H1 (cell line): ENCODE data around the gene NELL1. TPM values are rescaled to one million over a fixed set of nuclear protein-coding genes. Genes with fewer than 3 reads are reported as not detected.

Experiments
- CTCF ChIA-PET: fragments of 300-600 bp; sonication (Branson Sonifier 250); formaldehyde crosslinking; loops from one replicate; lab custom pipeline; 2021; ENCODE audit not compliant: partially characterized antibody; lab: Charles Lee
- POLR2A ChIA-PET: fragments of 300-600 bp; sonication (Branson Sonifier 250); formaldehyde crosslinking; loops from one replicate; lab custom pipeline; 2021; ENCODE audit warnings: inconsistent platforms; ENCODE audit not compliant: partially characterized antibody; lab: Charles Lee
- DNase-seq, 2 experiments: peaks; one replicate each; pipeline versions ENCODE4 v3.0.0 to v3.0.0-alpha.2; 2010 to 2022; ENCODE audit warnings: low spot score in 2 of 2, low read depth in 1 of 2, mixed read lengths in 1 of 2
- FAIRE-seq: peaks from 2 replicates; lab custom pipeline; 2011; peaks lifted over from hg19 to GRCh38; lab: Jason Lieb, UNC
- H2AFZ ChIP-seq: 2 replicates; pipeline ENCODE4 v1.8.1; 2012; ENCODE audit warnings: low read length, inconsistent platforms
- H2AK5ac ChIP-seq: 2 replicates; pipeline ENCODE4 v1.6.1; 2013; ENCODE audit warnings: low read depth, low read length
- H2BK120ac ChIP-seq: replicated peaks from 2 replicates; pipeline ENCODE3; 2013; ENCODE audit warnings: low read depth, low read length, inconsistent platforms
- H2BK12ac ChIP-seq: 2 replicates; pipeline ENCODE4 v1.6.1; 2013; ENCODE audit warnings: low read depth, low read length
- H2BK15ac ChIP-seq: 2 replicates; pipeline ENCODE4 v1.6.1; 2013; ENCODE audit warnings: low read length
- H2BK20ac ChIP-seq: 2 replicates; pipeline ENCODE4 v1.6.1; 2013; ENCODE audit warnings: low read length
- H2BK5ac ChIP-seq: 2 replicates; pipeline ENCODE4 v1.6.1; 2013; ENCODE audit warnings: low read depth, low read length
- H3K14ac ChIP-seq: 2 replicates; pipeline ENCODE4 v1.6.1; 2013; ENCODE audit warnings: inconsistent platforms; ENCODE audit not compliant: insufficient read length
- H3K18ac ChIP-seq: 2 replicates; pipeline ENCODE4 v1.6.1; 2013; ENCODE audit warnings: low read length; ENCODE audit errors: extremely low read depth
- H3K23ac ChIP-seq: 2 replicates; pipeline ENCODE4 v1.6.1; 2013; ENCODE audit warnings: inconsistent platforms; ENCODE audit not compliant: insufficient read length
- H3K23me2 ChIP-seq: 2 replicates; pipeline ENCODE4 v1.6.1; 2013; ENCODE audit warnings: low read depth, low read length
- H3K27ac ChIP-seq: 2 replicates; pipeline ENCODE4 v1.6.1; 2011; ENCODE audit warnings: low read depth, low read length, inconsistent platforms
- H3K27me3 ChIP-seq, 4 experiments: replicated peaks in 1 of 4; 1 replicate in 1 of 4; 2 replicates in 3 of 4; pipeline versions ENCODE4 v1.6.1 to v1.8.1; 2011 to 2013; ENCODE audit warnings: low read length in 3 of 4, mild to moderate bottlenecking in 3 of 4, inconsistent platforms in 2 of 4, mixed read lengths in 2 of 4, moderate library complexity in 1 of 4; ENCODE audit not compliant: control insufficient read depth in 3 of 4, insufficient read depth in 3 of 4; ENCODE audit errors: extremely low read depth in 1 of 4
- H3K36me3 ChIP-seq, 4 experiments: 2 replicates each; pipeline versions ENCODE4 v1.6.1 to v1.8.1; 2011 to 2013; ENCODE audit warnings: mild to moderate bottlenecking in 4 of 4, low read length in 3 of 4, moderate library complexity in 2 of 4, control low read depth in 1 of 4, inconsistent platforms in 1 of 4; ENCODE audit not compliant: insufficient read depth in 4 of 4, control insufficient read depth in 2 of 4
- H3K4ac ChIP-seq: replicated peaks from 2 replicates; pipeline ENCODE3; 2013; ENCODE audit warnings: low read length, low read depth, mixed read lengths, inconsistent platforms; ENCODE audit not compliant: insufficient read length
- H3K4me1 ChIP-seq, 4 experiments: replicated peaks in 1 of 4; 1 replicate in 1 of 4; 2 replicates in 3 of 4; pipeline versions ENCODE4 v1.6.1 to v1.8.1; 2011 to 2013; ENCODE audit warnings: low read length in 3 of 4, inconsistent platforms in 2 of 4, mixed read lengths in 1 of 4; ENCODE audit not compliant: insufficient read depth in 4 of 4, control insufficient read depth in 3 of 4
- H3K4me2 ChIP-seq, 2 experiments: 2 replicates each; pipeline versions ENCODE4 v1.6.1 to v1.8.1; 2011 to 2013; ENCODE audit warnings: low read depth in 2 of 2, low read length in 2 of 2, control low read depth in 1 of 2, inconsistent platforms in 1 of 2, mild to moderate bottlenecking in 1 of 2; ENCODE audit not compliant: insufficient read depth in 1 of 2
- H3K4me3 ChIP-seq, 4 experiments: fragments of 200-600, 300-600 bp in 1 of 4; sonication (generic), shearing (Covaris generic), sonication (Bioruptor Twin) in 1 of 4; 2 replicates each; pipeline versions ENCODE4 v1.5.1 to v1.8.1; 2011 to 2016; ENCODE audit warnings: low read length in 4 of 4, low read depth in 3 of 4, control low read depth in 2 of 4, inconsistent platforms in 2 of 4, mild to moderate bottlenecking in 2 of 4, mixed read lengths in 1 of 4, moderate library complexity in 1 of 4; ENCODE audit not compliant: insufficient read depth in 2 of 4; ENCODE audit errors: extremely low read depth in 1 of 4
- H3K56ac ChIP-seq: replicated peaks from 2 replicates; pipeline ENCODE3; 2013; ENCODE audit warnings: low read depth, mild to moderate bottlenecking, mixed read lengths, low read length, inconsistent platforms; ENCODE audit not compliant: insufficient read length
- H3K79me1 ChIP-seq: 2 replicates; pipeline ENCODE4 v1.6.1; 2013; ENCODE audit warnings: low read depth, low read length, control low read depth
- H3K79me2 ChIP-seq, 2 experiments: 2 replicates each; pipeline versions ENCODE4 v1.6.1 to v1.8.1; 2012 to 2013; ENCODE audit warnings: low read length in 2 of 2, mild to moderate bottlenecking in 2 of 2, inconsistent platforms in 1 of 2; ENCODE audit not compliant: insufficient read depth in 2 of 2, control insufficient read depth in 1 of 2
- H3K9ac ChIP-seq, 4 experiments: replicated peaks in 1 of 4; 1 replicate in 1 of 4; 2 replicates in 3 of 4; pipeline versions ENCODE4 v1.6.1 to v1.8.1; 2011 to 2013; ENCODE audit warnings: low read depth in 3 of 4, low read length in 3 of 4, control low read depth in 2 of 4, mild to moderate bottlenecking in 2 of 4, moderate library complexity in 2 of 4, inconsistent platforms in 1 of 4; ENCODE audit errors: extremely low read depth in 1 of 4
- H3K9me3 ChIP-seq, 2 experiments: 2 replicates each; pipeline versions ENCODE4 v1.6.1 to v1.8.1; 2012 to 2013; ENCODE audit warnings: mild to moderate bottlenecking in 2 of 2, moderate library complexity in 2 of 2, control low read depth in 1 of 2, inconsistent platforms in 1 of 2, low read depth in 1 of 2, low read length in 1 of 2, mixed read lengths in 1 of 2; ENCODE audit not compliant: insufficient read depth in 2 of 2
- H4K20me1 ChIP-seq, 2 experiments: replicated peaks in 1 of 2; 2 replicates each; pipeline versions ENCODE3 to v1.8.1; 2011 to 2013; ENCODE audit warnings: inconsistent platforms in 2 of 2, low read length in 2 of 2, mild to moderate bottlenecking in 1 of 2; ENCODE audit not compliant: insufficient read depth in 2 of 2, control insufficient read depth in 1 of 2
- H4K5ac ChIP-seq: 2 replicates; pipeline ENCODE4 v1.6.1; 2013; ENCODE audit warnings: low read length, low read depth, mixed read lengths, inconsistent platforms; ENCODE audit not compliant: insufficient read length
- H4K8ac ChIP-seq: 2 replicates; pipeline ENCODE4 v1.8.0; 2013; ENCODE audit warnings: mild to moderate bottlenecking, moderate library complexity, low read length, inconsistent platforms; ENCODE audit not compliant: insufficient read depth; ENCODE audit errors: extremely low read depth
- H4K91ac ChIP-seq: replicated peaks from 2 replicates; pipeline ENCODE3; 2013; ENCODE audit warnings: low read length, mixed read lengths, inconsistent platforms; ENCODE audit not compliant: insufficient read length
- BRCA1 ChIP-seq: IDR thresholded peaks from 2 replicates; pipeline ENCODE4 v1.6.1; 2012; ENCODE audit warnings: low read depth, low read length, improper control_type of control experiment
- CTBP2 ChIP-seq: IDR thresholded peaks from 2 replicates; pipeline ENCODE4 v1.7.0; 2011; ENCODE audit warnings: borderline replicate concordance, mild to moderate bottlenecking, moderate library complexity, mixed read lengths, low read length; ENCODE audit not compliant: insufficient read depth, insufficient read length
- GABPA ChIP-seq: IDR thresholded peaks from 2 replicates; pipeline ENCODE4 v1.6.1; 2011; ENCODE audit warnings: mild to moderate bottlenecking, low read length, moderate library complexity, borderline replicate concordance; ENCODE audit not compliant: insufficient read depth
- GTF2F1 ChIP-seq: IDR thresholded peaks from 2 replicates; pipeline ENCODE4 v1.6.1; 2012; ENCODE audit warnings: low read depth, low read length, improper control_type of control experiment, borderline replicate concordance
- HDAC2 ChIP-seq, 2 experiments: fragments of 300-600 bp in 1 of 2; sonication (generic) in 1 of 2; IDR thresholded peaks; 2 replicates each; pipeline ENCODE4 v1.6.1; 2011 to 2012; ENCODE audit warnings: low read depth in 2 of 2, low read length in 2 of 2, mild to moderate bottlenecking in 2 of 2, moderate library complexity in 2 of 2, borderline replicate concordance in 1 of 2, inconsistent platforms in 1 of 2
- JUN ChIP-seq: IDR thresholded peaks from 2 replicates; pipeline ENCODE4 v1.6.1; 2011; ENCODE audit warnings: low read depth, mild to moderate bottlenecking, improper control_type of control experiment, low read length
- MAFK ChIP-seq: IDR thresholded peaks from 2 replicates; pipeline ENCODE4 v1.6.1; 2012; ENCODE audit warnings: low read depth, mild to moderate bottlenecking, improper control_type of control experiment, low read length
- POLR2AphosphoS5 ChIP-seq: IDR thresholded peaks from 2 replicates; pipeline ENCODE4 v1.6.1; 2011; ENCODE audit warnings: low read depth, low read length
- RFX5 ChIP-seq: IDR thresholded peaks from 2 replicates; pipeline ENCODE4 v1.6.1; 2011; ENCODE audit warnings: low read depth, low read length, improper control_type of control experiment, borderline replicate concordance
- SIRT6 ChIP-seq: IDR thresholded peaks from one replicate; pipeline ENCODE4 v1.7.1; 2012; ENCODE audit warnings: low read length, inconsistent platforms
- SP1 ChIP-seq: IDR thresholded peaks from 2 replicates; pipeline ENCODE4 v1.6.1; 2011; ENCODE audit warnings: low read depth, low read length
- SP4 ChIP-seq: IDR thresholded peaks from 2 replicates; pipeline ENCODE4 v1.6.1; 2012; ENCODE audit warnings: low read length, inconsistent platforms
- SRF ChIP-seq: IDR thresholded peaks from 2 replicates; pipeline ENCODE4 v1.6.1; 2011; ENCODE audit warnings: mild to moderate bottlenecking, low read depth, low read length, moderate library complexity
- TEAD4 ChIP-seq: IDR thresholded peaks from 2 replicates; pipeline ENCODE4 v1.6.1; 2012; ENCODE audit warnings: low read depth, low read length, inconsistent platforms, mixed read lengths
- ZNF274 ChIP-seq: IDR thresholded peaks from 2 replicates; pipeline ENCODE4 v1.7.0; 2012; ENCODE audit warnings: low read length, borderline replicate concordance; ENCODE audit errors: extremely low read depth
- WGBS, 2 experiments: shearing (Covaris generic) in 1 of 2; methylation state at CpG; one replicate each; pipeline versions ENCODE4 v1.1.6 to v1.1.7; 2013 to 2015; ENCODE audit warnings: low lambda C conversion rate in 2 of 2, mixed read lengths in 2 of 2, inconsistent platforms in 1 of 2, low coverage in 1 of 2, missing lambda C conversion rate in 1 of 2; ENCODE audit not compliant: insufficient replicate concordance in 2 of 2, insufficient coverage in 1 of 2, insufficient read length in 1 of 2; ENCODE audit errors: extremely low coverage in 1 of 2, missing lambda C conversion rate in 1 of 2; 5-methylcytosine and 5-hydroxymethylcytosine counted together
- polyA plus RNA-seq, 7 experiments: library from polyadenylated mRNA; depleted of rRNA in 3 of 7; stranded (reverse) in 5 of 7; unstranded in 2 of 7; fragments of >200 nt in 5 of 7; fragments of 200-250 nt in 2 of 7; gene quantifications; 1 replicate in 5 of 7; 2 replicates in 1 of 7; 4 replicates in 1 of 7; pipeline versions ENCODE4 v1.2.1 to v1.2.3, GENCODE V29; 2011 to 2013; ENCODE audit warnings: missing spikeins in 2 of 7, mixed read lengths in 2 of 7
- total RNA-seq: library from RNA; stranded (reverse); fragmentation: NEBNext Ultra II Directional; extraction: Animal tissue kit (Norgen Biotek cat#: 25700); gene quantifications from 2 replicates; pipeline ENCODE4 v1.2.1, GENCODE V29; 2021

Gene NELL1
- total and polyA plus RNA-seq, 2 of the 8 experiments (the other 6 are each of a cell fraction or from before 2014, with no cell fraction given), result 0.21 TPM; not detected in 1

- H3K27me3 ChIP-seq, result no peaks in the 10 kb centered on the region
- FAIRE-seq (no peak), DNase-seq (no peak)
- no peak overlapping the region for H3K4me2 ChIP-seq
- H2AK5ac ChIP-seq, result no peak overlapping the region
- H3K56ac ChIP-seq, result no peak overlapping the region
- H3K4ac ChIP-seq, result no peak overlapping the region
- H3K27ac ChIP-seq, result no peak overlapping the region
- H2BK5ac ChIP-seq, result no peak overlapping the region
- WGBS, 2 experiments, result 100% methylated on average over 1 of the region's 1 CpG; no CpG with 5 or more reads in 1 of the 2 experiments
- no peak overlapping the region for H2BK120ac ChIP-seq
- H3K36me3 ChIP-seq, result no peaks in the 10 kb centered on the region
- H4K5ac ChIP-seq, result no peak overlapping the region
- no peak overlapping the region for H4K8ac ChIP-seq
- H3K79me2 ChIP-seq, result no peaks in the 10 kb centered on the region
- H3K79me1 ChIP-seq, result no peaks in the 10 kb centered on the region
- no peak overlapping the region for H2BK15ac ChIP-seq
- no peak overlapping the region for H3K9ac ChIP-seq
- H3K18ac ChIP-seq, result no peak overlapping the region
- H3K23me2 ChIP-seq, result no peaks in the 10 kb centered on the region
- POLR2A ChIA-PET, result no interaction called here
- H4K91ac ChIP-seq, result no peak overlapping the region
- no peak overlapping the region for H2BK12ac ChIP-seq
- CTCF ChIA-PET, result interaction anchor here (1.0 to 7.9 kb wide), 3 partner anchors 9 to 14 kb away, joined by 3 to 69 read pairs (median 6); no protein-coding TSS in a partner anchor
- H2AFZ ChIP-seq, result no peak overlapping the region
- H3K4me1 ChIP-seq, result no peaks in the 10 kb centered on the region
- H3K4me3 ChIP-seq, result no peak overlapping the region
- H2BK20ac ChIP-seq, result no peak overlapping the region
- no peaks in the 10 kb centered on the region for H3K9me3 ChIP-seq
- H3K14ac ChIP-seq, result no peak overlapping the region
- no peak overlapping the region for H3K23ac ChIP-seq
- H4K20me1 ChIP-seq, result no peaks in the 10 kb centered on the region
- TF ChIP-seq TEAD4 (no peak), SP1 (no peak), CTBP2 (no peak), GTF2F1 (no peak), GABPA (no peak), SIRT6 (no peak), RFX5 (no peak), HDAC2 (IDR thresholded peaks at IDR 0.05; ENCODE audit: borderline replicate concordance in 1 of 2, low read depth in 2 of 2, low read length in 2 of 2) (no peak), POLR2AphosphoS5 (no peak), BRCA1 (no peak), ZNF274 (no peak), SRF (no peak), SP4 (no peak), JUN (no peak), MAFK (no peak)
These were observed 101.1 kb downstream of the NELL1 start for GRCh38 chr11:20770414-20770946.
